Peyer's patch (tissue), 4 donors: ENCODE measurements around the gene ORC5. TPM values are rescaled to one million over a fixed set of nuclear protein-coding genes. Genes with fewer than 3 reads are reported as not detected.

Experiments
- DNase-seq, 3 donors: peaks; one replicate each; pipeline ENCODE4 v3.0.0-alpha.2; 2017 to 2019
- H3K27ac ChIP-seq, 4 donors: fragments of 200-600 bp; sonication (generic); one replicate each; pipeline ENCODE4 v1.5.1; 2016 to 2019
- H3K27me3 ChIP-seq, 2 donors: fragments of 200-600 bp; sonication (generic); one replicate each; pipeline ENCODE4 v1.5.1; 2019
- H3K36me3 ChIP-seq, 3 donors: fragments of 200-600 bp; sonication (generic); one replicate each; pipeline ENCODE4 v1.5.1; 2016 to 2019
- H3K4me1 ChIP-seq, 4 donors: fragments of 200-600 bp; sonication (generic); one replicate each; pipeline ENCODE4 v1.5.1; 2016 to 2019
- H3K4me3 ChIP-seq, 4 donors: fragments of 200-600 bp; sonication (generic); 1 replicate in 3 of 4; 2 replicates in 1 of 4; pipeline ENCODE4 v1.5.1; 2016 to 2019; ENCODE audit warnings: mild to moderate bottlenecking in 1 of 4
- H3K9me3 ChIP-seq, 4 donors: fragments of 200-600 bp; sonication (generic); one replicate each; pipeline ENCODE4 v1.5.1; 2016 to 2019; ENCODE audit warnings: mild to moderate bottlenecking in 1 of 4
- CTCF ChIP-seq, 6 experiments: fragments of 450-650 bp in 4 of 6; fragments of 200-600 bp in 2 of 6; sonication (generic) in 1 of 6; IDR thresholded peaks; one replicate each; pipeline ENCODE4 v1.5.1; 2017 to 2019; ENCODE audit warnings: antibody characterized with exemption in 6 of 6, mild to moderate bottlenecking in 3 of 6, moderate library complexity in 1 of 6
- POLR2A ChIP-seq, 2 donors: fragments of 450-650 bp; IDR thresholded peaks; one replicate each; pipeline ENCODE4 v1.5.1; 2017; ENCODE audit warnings: antibody characterized with exemption in 2 of 2, mild to moderate bottlenecking in 2 of 2, moderate library complexity in 2 of 2
- total RNA-seq, 4 donors: library from RNA; depleted of rRNA; stranded (reverse); fragments of >200 nt; gene quantifications; one replicate each; pipeline ENCODE4 v1.1.0, GENCODE V29; 2016

ORC5 gene
- total RNA-seq, 4 donors from 2014 or later = 10.7 to 41.2 (median 18.0) TPM

DNA sequence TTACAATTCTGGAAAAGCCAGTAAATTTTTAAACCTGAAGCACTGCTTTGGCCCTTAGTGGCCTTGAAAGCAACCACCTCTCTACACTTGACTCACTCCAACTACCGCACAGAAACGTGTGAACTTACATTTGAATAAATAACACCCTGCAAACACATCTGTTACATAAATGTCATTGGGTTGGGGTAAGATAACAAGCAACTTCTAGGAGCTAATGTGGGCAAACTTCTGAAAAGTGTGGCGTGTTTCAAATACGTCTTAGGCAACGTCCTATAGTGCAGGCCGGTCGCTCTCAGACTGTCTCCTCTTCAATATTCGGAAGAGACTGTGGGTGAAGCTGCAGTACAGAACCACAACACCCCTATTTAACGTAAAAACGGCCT lies 474 bp downstream of the ORC5 start:
- no peak for DNase-seq
- Histone ChIP-seq H3K27me3 (no peaks in the 10 kb centered on the region), H3K9me3 (no peaks in the 10 kb centered on the region), H3K4me1 (peaks cover 0 to 21% (median 0%) of the 10 kb centered on the region in 4 donors), H3K4me3 (peak overlapping the region; percentile 69 to 71 (median 70)), H3K36me3 (peaks cover 0 to 9% (median 0%) of the 10 kb centered on the region in 3 donors), H3K27ac (peak overlapping the region; percentile 54 to 76 (median 66))
- no peak for TF ChIP-seq POLR2A (IDR thresholded peaks at IDR 0.05)
- no peak for TF ChIP-seq CTCF (IDR thresholded peaks at IDR 0.05)

DNA sequence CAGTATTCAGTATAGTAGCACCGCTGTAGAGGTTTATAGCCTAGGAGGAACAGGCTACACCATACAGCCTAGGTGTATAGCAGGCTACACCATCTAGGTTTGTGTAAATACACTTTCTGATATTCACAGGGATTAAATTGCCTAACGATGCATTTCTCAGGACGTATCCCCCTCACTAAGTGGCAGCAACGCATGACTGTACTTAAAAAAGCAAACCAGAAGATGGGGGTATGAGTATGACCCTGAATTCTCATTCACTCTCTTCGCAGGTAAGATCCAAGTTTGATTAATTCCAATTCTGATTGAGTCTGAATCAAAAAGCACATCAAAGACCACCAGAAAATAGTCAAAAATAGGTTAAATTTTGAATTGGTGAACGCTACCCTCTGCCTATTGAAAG lies 972 bp downstream of the ORC5 start:
- H3K27ac ChIP-seq = no peak overlapping the region
- no peaks in the 10 kb centered on the region for H3K27me3 ChIP-seq
- no peaks in the 10 kb centered on the region for H3K9me3 ChIP-seq
- no peak for DNase-seq
- no peak for TF ChIP-seq POLR2A (IDR thresholded peaks at IDR 0.05)
- TF ChIP-seq CTCF (IDR thresholded peaks at IDR 0.05) = no peak
- H3K36me3 ChIP-seq = peaks cover 0 to 14% (median 0%) of the 10 kb centered on the region in 3 donors
- peaks cover 0 to 21% (median 0%) of the 10 kb centered on the region in 4 donors for H3K4me1 ChIP-seq
- peak overlapping the region; percentile 69 to 71 (median 70) for H3K4me3 ChIP-seq

DNA sequence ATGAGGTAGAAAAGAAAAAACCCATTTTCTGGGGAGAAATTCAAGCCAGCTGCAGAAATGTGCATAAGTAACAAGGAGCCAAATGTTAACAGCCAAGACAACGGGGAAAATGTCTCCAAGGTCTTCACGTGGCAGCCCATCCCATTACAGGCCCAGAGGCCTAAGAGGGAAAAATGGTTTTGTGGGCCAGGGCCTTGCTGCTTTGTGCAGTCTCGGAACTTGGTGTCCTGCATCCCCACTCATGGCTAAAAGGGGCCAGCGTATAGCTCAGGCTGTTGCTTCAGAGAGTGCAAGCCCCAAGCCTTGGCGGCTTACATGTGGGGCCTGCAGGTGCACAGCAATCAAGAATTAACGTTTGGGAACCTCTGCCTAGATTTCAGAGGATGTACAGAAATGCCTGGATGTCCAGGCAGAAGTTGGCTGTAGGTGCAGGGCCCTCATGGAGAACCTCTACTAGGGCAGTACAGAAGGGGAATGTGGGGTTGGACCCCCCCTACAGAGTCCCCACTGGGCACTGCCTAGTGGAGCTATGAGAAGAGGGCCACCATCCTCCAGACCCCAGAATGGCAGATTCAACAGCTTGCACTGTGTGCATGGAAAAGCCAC lies 9.0 kb downstream of the ORC5 start:
- H3K4me1 ChIP-seq = no peaks in the 10 kb centered on the region
- no peak for DNase-seq
- H3K27ac ChIP-seq = no peak overlapping the region
- no peak overlapping the region for H3K4me3 ChIP-seq
- H3K9me3 ChIP-seq = no peaks in the 10 kb centered on the region
- H3K36me3 ChIP-seq = peaks cover 0 to 75% (median 3%) of the 10 kb centered on the region in 3 donors
- no peaks in the 10 kb centered on the region for H3K27me3 ChIP-seq
- TF ChIP-seq POLR2A (IDR thresholded peaks at IDR 0.05) (no peak), CTCF (IDR thresholded peaks at IDR 0.05) (no peak)

DNA sequence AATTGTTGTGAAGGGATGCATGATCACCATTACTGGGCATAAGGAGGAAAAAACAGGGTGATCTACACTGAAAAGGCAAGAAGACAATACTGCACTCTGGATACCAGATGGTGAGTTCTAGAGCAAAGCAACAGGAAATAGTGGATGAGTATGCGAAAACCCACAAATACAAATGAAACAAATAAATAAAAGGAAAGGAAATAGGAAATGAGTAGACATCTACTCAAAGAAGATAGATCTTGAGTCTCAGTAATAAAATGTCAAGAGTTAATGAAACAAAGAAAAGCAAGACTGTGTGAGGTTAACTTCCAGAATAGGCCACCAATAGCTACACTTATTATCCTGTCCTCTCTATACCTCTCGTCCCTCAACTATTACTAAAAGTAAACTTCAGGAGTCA lies 11.7 kb downstream of the ORC5 start:
- H3K4me3 ChIP-seq = no peak overlapping the region
- no peaks in the 10 kb centered on the region for H3K9me3 ChIP-seq
- peaks cover 0 to 77% (median 3%) of the 10 kb centered on the region in 3 donors for H3K36me3 ChIP-seq
- H3K27ac ChIP-seq = no peak overlapping the region
- DNase-seq = no peak
- H3K27me3 ChIP-seq = no peaks in the 10 kb centered on the region
- no peaks in the 10 kb centered on the region for H3K4me1 ChIP-seq
- TF ChIP-seq CTCF (IDR thresholded peaks at IDR 0.05) (no peak), POLR2A (IDR thresholded peaks at IDR 0.05) (no peak)

DNA sequence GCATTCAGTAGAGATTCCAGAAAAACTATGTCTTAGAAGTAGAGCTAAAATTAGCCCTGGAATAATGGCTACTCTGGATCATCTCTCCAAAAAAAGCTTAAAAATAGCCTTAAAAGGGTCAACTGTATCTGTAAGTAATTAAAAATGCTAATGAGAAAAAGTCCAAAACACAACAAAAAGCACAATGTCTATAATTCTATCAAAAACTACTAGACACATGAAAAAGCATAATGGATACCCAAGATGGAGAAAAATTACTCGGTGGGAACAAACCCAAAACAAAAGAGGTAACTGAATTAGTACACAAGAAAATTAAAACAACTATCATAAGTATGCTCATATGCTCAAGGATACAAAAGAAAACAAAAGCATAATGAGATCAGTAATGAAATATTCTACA lies 15.4 kb downstream of the ORC5 start:
- H3K4me3 ChIP-seq = no peak overlapping the region
- no peak for TF ChIP-seq CTCF (IDR thresholded peaks at IDR 0.05)
- no peak for TF ChIP-seq POLR2A (IDR thresholded peaks at IDR 0.05)
- no peaks in the 10 kb centered on the region for H3K9me3 ChIP-seq

More for the DNA sequence above, 15.4 kb downstream of the ORC5 start:
- H3K36me3 ChIP-seq = peaks cover 0 to 55% (median 3%) of the 10 kb centered on the region in 3 donors
- H3K27me3 ChIP-seq = no peaks in the 10 kb centered on the region
- H3K27ac ChIP-seq = no peak overlapping the region
- no peak for DNase-seq
- H3K4me1 ChIP-seq = no peaks in the 10 kb centered on the region
